Measurements from ENCODE around the gene GLRX5. TPM values are rescaled to one million over a fixed set of nuclear protein-coding genes. Genes with fewer than 3 reads are reported as not detected.

Gene GLRX5
- total RNA-seq, 1 donor from 2014 or later: 51.4 TPM

- TF ChIP-seq, protein P1, sequence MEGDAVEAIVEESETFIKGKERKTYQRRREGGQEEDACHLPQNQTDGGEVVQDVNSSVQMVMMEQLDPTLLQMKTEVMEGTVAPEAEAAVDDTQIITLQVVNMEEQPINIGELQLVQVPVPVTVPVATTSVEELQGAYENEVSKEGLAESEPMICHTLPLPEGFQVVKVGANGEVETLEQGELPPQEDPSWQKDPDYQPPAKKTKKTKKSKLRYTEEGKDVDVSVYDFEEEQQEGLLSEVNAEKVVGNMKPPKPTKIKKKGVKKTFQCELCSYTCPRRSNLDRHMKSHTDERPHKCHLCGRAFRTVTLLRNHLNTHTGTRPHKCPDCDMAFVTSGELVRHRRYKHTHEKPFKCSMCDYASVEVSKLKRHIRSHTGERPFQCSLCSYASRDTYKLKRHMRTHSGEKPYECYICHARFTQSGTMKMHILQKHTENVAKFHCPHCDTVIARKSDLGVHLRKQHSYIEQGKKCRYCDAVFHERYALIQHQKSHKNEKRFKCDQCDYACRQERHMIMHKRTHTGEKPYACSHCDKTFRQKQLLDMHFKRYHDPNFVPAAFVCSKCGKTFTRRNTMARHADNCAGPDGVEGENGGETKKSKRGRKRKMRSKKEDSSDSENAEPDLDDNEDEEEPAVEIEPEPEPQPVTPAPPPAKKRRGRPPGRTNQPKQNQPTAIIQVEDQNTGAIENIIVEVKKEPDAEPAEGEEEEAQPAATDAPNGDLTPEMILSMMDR (conservative IDR thresholded peaks at IDR 0.05; ENCODE audit: low read depth, low read length): no peak
- DNase-seq (ENCODE audit: low read depth): no peak
- no peak overlapping the region for H3K4me3 ChIP-seq (ENCODE audit: low read depth, low read length)
These were observed 12.4 kb downstream of the GLRX5 start for GRCh38 chr14:95547272-95547625.

DNA sequence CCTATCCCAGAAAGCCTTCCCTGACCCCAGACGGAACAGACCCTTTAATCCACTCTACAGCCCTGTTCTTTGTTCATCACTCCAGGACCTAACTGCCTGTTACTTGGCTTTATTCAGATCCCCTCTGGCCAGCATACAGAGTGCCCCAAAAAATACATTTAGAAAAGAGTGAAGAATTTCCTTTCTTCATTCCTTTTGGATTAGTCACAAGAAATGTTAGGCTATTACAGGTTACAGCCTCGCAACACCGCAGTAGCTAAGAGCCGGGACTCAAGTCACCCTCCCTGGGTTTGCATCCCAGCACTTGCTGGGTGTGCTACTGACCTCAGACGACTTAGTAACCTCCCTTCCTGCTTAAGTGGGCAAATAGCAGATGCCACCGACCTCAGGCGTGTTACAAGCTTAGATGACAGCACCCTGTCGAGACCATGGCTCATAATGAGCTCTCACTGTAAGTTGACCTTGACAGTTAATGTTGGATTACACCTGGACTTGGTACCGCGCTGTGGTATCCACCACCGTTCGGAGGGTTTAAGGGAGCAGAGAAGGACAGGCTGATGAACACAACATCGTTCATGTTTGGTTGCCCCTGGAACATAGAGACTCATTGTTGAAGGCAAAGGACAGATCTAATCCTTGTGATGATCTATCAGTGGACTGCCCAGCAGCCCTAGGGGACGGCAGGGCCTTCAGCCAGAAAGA lies 12.9 kb downstream of the GLRX5 start:
- no peak overlapping the region for H3K4me3 ChIP-seq (ENCODE audit: low read depth, low read length)
- no peak for DNase-seq (ENCODE audit: low read depth)
- TF ChIP-seq, protein P1 (conservative IDR thresholded peaks at IDR 0.05; ENCODE audit: low read depth, low read length): no peak

- TF ChIP-seq, protein P1 (conservative IDR thresholded peaks at IDR 0.05; ENCODE audit: low read depth, low read length): no peak
- H3K4me3 ChIP-seq (ENCODE audit: low read depth, low read length): no peak overlapping the region
- no peak for DNase-seq (ENCODE audit: low read depth)
These were observed 13.6 kb downstream of the GLRX5 start for GRCh38 chr14:95548328-95548929.

DNA sequence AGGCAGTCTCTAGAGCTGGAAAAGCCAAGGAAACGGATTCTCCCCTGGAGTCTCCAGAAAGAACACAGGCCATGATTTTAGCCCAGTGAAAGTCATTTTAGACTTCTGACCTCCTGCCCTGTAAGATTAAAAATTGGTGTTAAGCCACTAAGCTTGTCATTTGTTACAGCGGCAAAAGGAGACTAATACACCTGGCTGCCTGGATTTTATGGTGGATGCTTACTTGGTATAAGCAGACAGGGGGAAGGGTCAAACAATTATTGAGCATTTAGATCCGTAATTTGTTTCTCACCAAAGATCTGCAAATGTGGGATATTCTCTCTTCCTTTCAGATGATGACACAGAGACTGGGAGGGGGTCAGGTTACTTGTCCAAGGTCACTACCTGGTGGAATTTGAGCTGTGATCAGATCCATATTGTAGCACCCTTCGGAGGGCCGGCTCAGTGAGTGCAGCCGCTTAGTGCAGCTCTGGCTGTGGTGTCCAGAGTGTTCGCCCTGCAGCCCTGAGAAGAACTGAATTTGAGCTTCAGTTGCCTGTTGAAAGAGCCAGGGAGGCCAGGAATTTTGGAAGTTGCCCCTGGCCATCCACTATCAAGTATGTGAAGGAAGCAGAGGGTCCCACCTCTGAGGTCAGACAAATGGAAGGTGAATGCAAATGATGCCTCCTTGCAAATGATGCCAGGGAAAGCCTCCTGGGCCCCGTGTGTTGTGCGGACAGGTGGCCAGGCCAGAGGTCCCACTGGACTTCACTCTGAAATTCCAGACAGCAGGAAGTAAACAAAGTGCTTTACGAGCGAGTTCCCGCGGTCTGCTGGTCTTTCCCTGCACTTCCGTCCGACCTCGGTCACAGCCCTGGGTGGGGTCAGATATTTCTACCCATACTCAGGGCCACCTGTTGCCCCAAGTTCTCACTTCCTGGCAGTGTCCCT lies 15.1 kb downstream of the GLRX5 start:
- H3K4me3 ChIP-seq (ENCODE audit: low read depth, low read length): no peak overlapping the region
- no peak for DNase-seq (ENCODE audit: low read depth)
- TF ChIP-seq, protein P1 (conservative IDR thresholded peaks at IDR 0.05; ENCODE audit: low read depth, low read length): no peak

DNA sequence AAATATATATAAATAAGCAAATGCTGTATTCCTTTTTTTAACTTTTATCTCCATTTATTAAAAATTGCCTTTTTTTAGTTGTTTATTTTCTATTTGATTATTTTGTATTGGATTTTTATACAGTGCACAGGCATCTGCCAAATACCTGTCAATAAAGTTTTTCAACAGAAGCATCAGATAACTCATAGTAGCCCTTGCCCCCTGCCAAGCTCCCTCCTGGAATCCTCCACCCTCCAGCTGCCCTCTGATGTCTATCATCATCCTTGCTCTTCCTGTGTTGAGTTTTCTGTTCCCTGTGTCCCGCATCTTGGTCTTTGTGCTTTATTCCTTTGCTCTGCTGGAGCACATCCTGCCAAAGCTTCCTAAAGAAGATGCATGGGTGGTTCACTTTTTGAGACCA lies 16.6 kb downstream of the GLRX5 start:
- no peak for DNase-seq (ENCODE audit: low read depth)
- H3K4me3 ChIP-seq (ENCODE audit: low read depth, low read length): no peak overlapping the region
- TF ChIP-seq, protein P1 (conservative IDR thresholded peaks at IDR 0.05; ENCODE audit: low read depth, low read length): no peak

DNA sequence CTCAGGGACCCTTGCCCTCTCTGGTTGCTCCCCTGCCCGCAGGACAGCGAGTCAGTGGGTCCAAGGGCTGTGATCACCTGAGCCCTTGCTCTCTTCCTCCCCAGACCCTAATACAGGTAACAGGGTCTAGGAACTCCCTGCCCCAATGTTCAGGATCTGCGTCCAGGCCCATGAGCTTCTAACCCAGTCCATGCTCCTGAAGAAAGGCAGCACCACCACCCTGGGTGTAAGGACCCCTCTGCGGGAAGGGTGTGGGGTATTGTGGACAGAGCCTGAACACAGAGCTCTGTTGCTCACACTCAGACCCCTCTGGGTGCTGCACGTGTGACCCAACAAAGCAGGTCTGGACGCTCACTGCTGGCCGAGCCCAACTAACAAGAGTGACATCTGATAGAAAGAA lies 18.3 kb downstream of the GLRX5 start:
- no peak overlapping the region for H3K4me3 ChIP-seq (ENCODE audit: low read depth, low read length)

More for the DNA sequence above, 18.3 kb downstream of the GLRX5 start:
- DNase-seq (ENCODE audit: low read depth): no peak
- TF ChIP-seq, protein P1 (conservative IDR thresholded peaks at IDR 0.05; ENCODE audit: low read depth, low read length): no peak
